BJ (cell line): ENCODE data around the gene IL21R. TPM values are rescaled to one million over a fixed set of nuclear protein-coding genes. Genes with fewer than 3 reads are reported as not detected.

Experiments
- CTCF ChIA-PET: fragments of 350-600 bp; formaldehyde crosslinking; extraction: SDS; loops from one replicate; lab custom pipeline; 2021; ENCODE audit warnings: antibody characterized with exemption, inconsistent platforms; lab: Yijun Ruan, JAX
- POLR2A ChIA-PET: fragments of 300-600 bp; sonication (Branson Sonifier 250); formaldehyde crosslinking; extraction: SDS; loops from one replicate; lab custom pipeline; 2021; ENCODE audit warnings: antibody characterized with exemption; lab: Charles Lee
- DNase-seq: peaks from one replicate; pipeline ENCODE4 v3.0.0-alpha.2; 2011; ENCODE audit warnings: low read depth
- H3K27me3 ChIP-seq: 2 replicates; pipeline ENCODE4 v1.6.0; 2011; ENCODE audit warnings: low read length; ENCODE audit not compliant: control insufficient read depth, insufficient read depth
- H3K36me3 ChIP-seq: 2 replicates; pipeline ENCODE4 v1.5.1; 2011; ENCODE audit warnings: low read length; ENCODE audit not compliant: control insufficient read depth, insufficient read depth
- H3K4me3 ChIP-seq: 2 replicates; pipeline ENCODE4 v1.5.1; 2011; ENCODE audit warnings: low read depth, mild to moderate bottlenecking, control low read depth, low read length
- polyA plus RNA-seq: library from polyadenylated mRNA; depleted of rRNA; stranded (reverse); fragments of >200 nt; gene quantifications from 2 replicates; pipeline ENCODE4 v1.2.3, GENCODE V29; 2011
- TF ChIP-seq, protein P1 (sequence below): IDR thresholded peaks from 2 replicates; pipeline ENCODE4 v1.5.1; 2011; ENCODE audit warnings: low read depth, mild to moderate bottlenecking, control low read depth, inconsistent platforms, low read length, moderate library complexity; ENCODE audit not compliant: insufficient read depth

Gene IL21R
- polyA plus RNA-seq, 1 experiment, result 0.58 TPM

DNA sequence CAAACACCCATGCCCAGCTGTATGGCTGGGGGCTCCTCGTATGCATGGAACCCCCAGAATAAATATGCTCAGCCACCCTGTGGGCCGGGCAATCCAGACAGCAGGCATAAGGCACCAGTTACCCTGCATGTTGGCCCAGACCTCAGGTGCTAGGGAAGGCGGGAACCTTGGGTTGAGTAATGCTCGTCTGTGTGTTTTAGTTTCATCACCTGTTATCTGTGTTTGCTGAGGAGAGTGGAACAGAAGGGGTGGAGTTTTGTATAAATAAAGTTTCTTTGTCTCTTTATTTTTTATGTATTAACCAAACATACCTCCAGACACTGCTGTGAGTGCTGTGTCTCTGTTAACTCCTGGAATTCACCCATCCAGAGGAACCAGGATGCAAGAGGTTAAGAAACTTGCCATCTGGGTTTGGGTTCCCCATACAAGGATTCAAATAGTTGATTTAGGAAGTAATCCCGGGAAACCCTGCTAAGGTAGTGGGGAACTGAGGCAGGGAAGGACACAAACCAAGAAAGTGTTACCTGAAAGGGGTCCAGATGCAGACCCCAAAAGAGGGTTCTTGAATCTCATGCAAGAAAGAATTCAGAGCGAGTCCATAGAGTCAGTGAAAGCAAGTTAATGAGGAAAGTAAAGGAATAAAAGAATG, 37.4 kb upstream of the IL21R start:
- no peak for DNase-seq
- H3K27me3 ChIP-seq, result no peaks in the 10 kb centered on the region
- ChIA-PET CTCF (interaction anchor here (1.6 to 8.7 kb wide), 4 partner anchors 11 to 209 kb away, joined by 6 to 206 read pairs (median 10); no protein-coding TSS in a partner anchor), POLR2A (no interaction called here)
- H3K36me3 ChIP-seq, result peaks cover 21% of the 10 kb centered on the region
- H3K4me3 ChIP-seq, result no peak overlapping the region
- TF ChIP-seq, protein P1, sequence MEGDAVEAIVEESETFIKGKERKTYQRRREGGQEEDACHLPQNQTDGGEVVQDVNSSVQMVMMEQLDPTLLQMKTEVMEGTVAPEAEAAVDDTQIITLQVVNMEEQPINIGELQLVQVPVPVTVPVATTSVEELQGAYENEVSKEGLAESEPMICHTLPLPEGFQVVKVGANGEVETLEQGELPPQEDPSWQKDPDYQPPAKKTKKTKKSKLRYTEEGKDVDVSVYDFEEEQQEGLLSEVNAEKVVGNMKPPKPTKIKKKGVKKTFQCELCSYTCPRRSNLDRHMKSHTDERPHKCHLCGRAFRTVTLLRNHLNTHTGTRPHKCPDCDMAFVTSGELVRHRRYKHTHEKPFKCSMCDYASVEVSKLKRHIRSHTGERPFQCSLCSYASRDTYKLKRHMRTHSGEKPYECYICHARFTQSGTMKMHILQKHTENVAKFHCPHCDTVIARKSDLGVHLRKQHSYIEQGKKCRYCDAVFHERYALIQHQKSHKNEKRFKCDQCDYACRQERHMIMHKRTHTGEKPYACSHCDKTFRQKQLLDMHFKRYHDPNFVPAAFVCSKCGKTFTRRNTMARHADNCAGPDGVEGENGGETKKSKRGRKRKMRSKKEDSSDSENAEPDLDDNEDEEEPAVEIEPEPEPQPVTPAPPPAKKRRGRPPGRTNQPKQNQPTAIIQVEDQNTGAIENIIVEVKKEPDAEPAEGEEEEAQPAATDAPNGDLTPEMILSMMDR, result no peak

DNA sequence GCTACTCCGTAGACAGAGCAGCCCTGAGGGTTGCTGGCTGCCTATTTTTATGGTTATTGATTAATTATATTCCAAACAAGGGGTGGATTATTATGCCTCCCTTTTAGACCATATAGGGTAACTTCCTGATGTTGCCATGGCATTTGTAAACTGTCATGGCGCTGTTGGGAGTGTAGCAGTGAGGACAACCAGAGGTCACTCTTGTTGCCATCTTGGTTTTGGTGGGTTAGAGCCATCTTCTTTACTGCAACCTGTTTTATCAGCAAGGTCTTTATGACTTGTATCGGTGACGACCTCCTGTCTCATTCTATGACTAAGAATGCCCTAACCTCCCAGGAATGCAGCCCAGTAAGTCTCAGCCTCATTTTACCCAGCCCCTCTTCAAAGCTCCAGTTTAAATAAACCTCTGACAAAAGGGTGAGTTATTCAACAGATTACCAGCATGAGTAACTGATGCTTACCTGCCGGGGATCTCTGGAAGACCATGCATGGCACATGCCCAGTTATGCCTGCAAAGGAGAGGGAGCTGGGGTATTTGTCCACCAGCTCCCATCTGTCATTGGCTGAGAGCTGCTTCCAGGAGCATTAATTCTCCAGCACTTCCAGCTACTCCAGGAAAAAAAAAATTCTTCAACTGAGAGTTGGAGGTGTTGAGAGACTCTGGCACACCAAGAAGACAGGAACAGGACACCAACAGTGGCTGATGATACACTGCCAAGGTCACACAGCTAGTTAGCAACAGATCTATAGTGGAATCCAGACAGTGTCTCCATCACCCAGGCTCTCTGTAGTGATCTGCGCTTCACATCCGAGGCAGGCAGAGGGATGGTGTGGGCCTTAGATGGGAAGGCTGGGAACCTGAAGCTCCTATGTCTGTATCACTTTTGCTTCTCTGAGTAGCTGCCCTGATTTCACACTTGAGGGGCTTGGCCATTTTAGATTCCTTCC, 36.6 kb upstream of the IL21R start:
- POLR2A ChIA-PET, result interaction anchor here (0.5 kb wide), 1 partner anchor 97 kb away, joined by 3 read pairs; the partner anchor contains the start of gene NSMCE1
- CTCF ChIA-PET, result interaction anchor here (1.1 to 8.7 kb wide), 6 partner anchors 9 to 210 kb away, joined by 3 to 206 read pairs (median 10); no protein-coding TSS in a partner anchor
- H3K27me3 ChIP-seq, result no peaks in the 10 kb centered on the region
- DNase-seq, result no peak
- TF ChIP-seq, protein P1, result no peak
- H3K4me3 ChIP-seq, result no peak overlapping the region
- H3K36me3 ChIP-seq, result peaks cover 20% of the 10 kb centered on the region

DNA sequence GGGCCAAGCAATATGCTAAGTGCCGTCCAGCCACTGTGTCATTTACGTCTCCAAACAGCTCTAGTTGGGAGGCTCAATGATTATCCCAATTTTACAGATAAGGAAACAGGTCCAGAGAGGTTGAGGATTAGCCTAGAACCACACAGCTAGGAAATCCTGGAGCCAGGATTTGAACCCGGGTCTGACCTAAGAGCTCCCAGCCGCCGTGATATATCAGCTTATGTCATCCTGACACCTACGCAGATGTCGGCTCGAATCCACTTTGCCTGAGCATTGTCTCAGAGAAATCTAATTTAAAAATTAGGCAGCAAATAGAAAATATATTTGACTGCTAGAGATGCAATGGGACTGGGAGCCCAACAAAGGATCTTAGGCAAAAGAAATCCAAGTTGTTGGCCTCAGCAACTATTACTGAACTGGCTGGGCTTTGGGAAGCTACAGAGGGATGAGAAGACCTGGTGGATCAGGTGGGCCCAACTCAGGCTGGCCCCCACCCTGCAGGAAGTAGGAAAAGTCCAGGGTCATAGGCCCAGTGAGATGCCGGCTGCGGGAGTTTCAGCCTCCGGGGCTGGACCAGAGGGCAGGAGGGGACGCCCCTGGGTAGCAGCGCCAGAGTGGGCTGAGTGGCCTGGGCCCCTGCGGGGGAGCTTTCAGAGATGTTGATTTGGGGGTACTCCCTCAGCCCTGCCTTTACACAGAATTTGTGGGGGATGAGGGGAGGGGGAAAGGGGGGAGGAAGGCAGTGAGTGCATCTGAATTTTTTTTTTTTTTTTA, 35.1 kb upstream of the IL21R start:
- TF ChIP-seq, protein P1, result no peak
- Histone ChIP-seq H3K36me3 (peaks cover 15% of the 10 kb centered on the region), H3K27me3 (no peaks in the 10 kb centered on the region), H3K4me3 (no peak overlapping the region)
- no peak for DNase-seq
- POLR2A ChIA-PET, result no interaction called here
- CTCF ChIA-PET, result interaction anchor here (0.7 to 8.7 kb wide), 30 partner anchors 9 to 1527 kb away, joined by 3 to 206 read pairs (median 4); no protein-coding TSS in a partner anchor

DNA sequence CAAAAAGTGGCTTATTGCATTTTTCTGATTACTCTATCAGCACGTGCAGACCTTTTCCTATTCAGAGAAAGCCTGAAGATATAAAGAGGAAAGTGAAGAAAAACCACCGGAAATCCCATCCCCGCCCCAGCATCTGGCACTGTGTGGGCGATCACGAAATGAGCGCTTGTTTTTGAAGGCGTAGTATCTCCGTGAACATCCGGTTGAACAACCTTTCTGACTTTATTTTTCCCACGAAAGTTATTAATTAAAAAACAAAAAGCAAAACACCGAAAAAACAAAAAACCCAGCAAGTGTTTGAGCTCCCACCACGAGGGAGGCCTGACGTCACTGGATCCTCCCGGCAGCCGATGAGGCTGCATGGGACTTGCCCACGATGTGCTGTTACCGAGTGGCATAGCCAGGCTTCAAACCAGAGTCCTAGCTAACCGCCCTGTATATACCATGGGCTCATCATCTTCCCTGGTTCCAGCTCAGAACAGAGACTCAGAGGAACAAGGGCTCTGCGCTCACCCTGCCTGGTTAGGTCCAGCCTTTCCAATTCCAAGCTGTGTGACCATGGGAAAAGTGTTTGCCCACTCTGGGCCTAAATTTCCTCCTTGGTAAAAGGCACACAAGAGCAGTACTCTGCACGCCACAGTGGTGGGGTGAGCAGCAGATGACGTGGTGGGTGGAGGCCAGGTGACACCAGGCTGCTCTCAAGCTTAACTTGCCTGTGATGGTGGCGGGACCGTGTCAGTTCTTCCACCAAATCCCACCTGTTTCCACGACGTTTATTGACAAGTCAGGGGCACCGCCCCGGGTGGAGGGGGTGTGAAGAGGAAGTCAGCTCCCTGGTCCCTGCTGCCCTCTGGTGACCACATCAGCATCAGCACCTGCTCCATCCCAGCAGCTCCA, 34.3 kb upstream of the IL21R start:
- ChIA-PET POLR2A (no interaction called here), CTCF (interaction anchor here (0.6 to 8.7 kb wide), 48 partner anchors 8 to 1530 kb away, joined by 3 to 206 read pairs (median 4); no protein-coding TSS in a partner anchor)
- Histone ChIP-seq H3K4me3 (0 out of 2 replicates have a peak overlapping the region, but pooled peaks have one; percentile 1), H3K36me3 (peaks cover 10% of the 10 kb centered on the region), H3K27me3 (no peaks in the 10 kb centered on the region)
- DNase-seq, result no peak
- TF ChIP-seq, protein P1, result peak; percentile 92
